GM18858 (cell line): ENCODE data around the gene TOMM6.

Experiments
- ATAC-seq: cut with Tn5 transposase; IDR thresholded peaks from one replicate; pipeline ENCODE4 v1.9.1; 2021; ENCODE audit not compliant: unreplicated experiment

The TOMM6 gene

DNA sequence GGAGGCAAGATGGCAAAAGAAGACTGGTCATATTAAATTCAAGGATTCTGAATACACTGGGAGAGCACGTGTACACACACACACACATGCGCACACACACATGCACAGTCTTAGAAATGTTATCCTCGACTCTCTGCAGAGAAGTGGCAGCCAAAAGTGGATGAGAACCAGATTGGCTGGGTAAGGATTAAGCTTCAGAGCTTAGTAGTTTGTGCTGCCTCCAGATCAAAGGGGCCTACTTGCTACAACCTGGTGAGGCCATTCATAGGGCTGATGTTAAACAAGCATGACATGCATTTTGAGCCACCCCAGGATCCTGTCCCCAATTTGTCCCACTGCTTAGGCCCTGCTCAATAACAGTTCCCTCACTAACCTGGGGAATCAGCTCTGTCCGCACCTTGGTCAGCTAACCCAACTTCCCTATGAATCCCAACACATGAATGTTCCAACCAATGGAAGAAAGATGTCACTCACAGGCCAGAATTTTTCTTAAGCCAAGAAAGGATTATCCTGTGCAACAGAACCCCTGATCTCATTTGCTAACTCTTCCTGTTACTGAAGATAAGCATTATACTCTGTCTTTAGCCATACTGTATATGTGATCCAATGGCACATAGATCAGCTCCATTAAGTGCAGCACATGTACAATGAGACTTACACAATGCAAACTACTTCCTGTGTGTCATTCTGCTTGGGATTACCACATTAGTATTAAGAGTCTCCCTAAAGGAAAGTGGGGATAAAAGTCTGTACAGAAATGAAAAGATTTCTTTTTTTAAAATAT, 31.0 kb downstream of the TOMM6 start:
- no peak for ATAC-seq

GRCh38 chr6:41821266-41821665, 33.8 kb downstream of the TOMM6 start:
- no peak for ATAC-seq

DNA sequence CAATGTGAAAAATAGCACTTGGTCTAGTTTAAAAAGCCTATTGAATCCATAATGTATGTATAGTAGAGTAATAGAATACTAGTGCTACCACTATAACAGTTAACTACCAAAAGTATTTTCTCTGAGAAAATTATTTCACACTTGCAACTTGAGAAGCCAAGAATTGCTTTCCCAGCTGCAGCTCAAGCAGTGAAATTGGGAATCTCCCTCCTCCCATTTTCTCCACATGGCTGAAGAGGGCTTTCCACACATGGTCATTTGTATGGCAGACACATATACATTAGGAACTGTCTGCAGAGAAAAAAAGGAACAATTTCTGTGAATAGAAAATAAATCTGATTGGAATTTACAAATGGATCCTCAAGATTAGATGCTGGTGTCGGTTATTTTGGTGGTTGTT, 34.5 kb downstream of the TOMM6 start:
- ATAC-seq = no peak

DNA sequence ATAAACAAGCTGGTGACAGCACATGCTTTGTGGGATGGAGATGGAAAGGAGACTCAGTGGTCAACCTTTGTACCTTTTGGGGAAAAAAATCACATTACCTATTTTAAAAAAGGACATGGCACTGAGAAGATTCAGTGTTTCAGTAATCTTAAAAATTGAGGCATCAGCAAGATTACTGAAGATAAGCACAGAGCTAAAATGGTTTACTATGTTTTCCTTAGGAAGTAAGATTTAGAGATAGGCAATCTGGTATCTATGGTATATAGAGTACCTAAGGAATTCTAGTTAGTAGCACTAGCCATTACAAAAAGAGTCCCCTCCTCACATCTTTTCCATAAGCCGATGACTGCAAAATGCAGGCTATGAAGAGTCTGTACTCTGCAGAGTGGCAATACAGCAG, 35.7 kb downstream of the TOMM6 start:
- ATAC-seq = no peak

DNA sequence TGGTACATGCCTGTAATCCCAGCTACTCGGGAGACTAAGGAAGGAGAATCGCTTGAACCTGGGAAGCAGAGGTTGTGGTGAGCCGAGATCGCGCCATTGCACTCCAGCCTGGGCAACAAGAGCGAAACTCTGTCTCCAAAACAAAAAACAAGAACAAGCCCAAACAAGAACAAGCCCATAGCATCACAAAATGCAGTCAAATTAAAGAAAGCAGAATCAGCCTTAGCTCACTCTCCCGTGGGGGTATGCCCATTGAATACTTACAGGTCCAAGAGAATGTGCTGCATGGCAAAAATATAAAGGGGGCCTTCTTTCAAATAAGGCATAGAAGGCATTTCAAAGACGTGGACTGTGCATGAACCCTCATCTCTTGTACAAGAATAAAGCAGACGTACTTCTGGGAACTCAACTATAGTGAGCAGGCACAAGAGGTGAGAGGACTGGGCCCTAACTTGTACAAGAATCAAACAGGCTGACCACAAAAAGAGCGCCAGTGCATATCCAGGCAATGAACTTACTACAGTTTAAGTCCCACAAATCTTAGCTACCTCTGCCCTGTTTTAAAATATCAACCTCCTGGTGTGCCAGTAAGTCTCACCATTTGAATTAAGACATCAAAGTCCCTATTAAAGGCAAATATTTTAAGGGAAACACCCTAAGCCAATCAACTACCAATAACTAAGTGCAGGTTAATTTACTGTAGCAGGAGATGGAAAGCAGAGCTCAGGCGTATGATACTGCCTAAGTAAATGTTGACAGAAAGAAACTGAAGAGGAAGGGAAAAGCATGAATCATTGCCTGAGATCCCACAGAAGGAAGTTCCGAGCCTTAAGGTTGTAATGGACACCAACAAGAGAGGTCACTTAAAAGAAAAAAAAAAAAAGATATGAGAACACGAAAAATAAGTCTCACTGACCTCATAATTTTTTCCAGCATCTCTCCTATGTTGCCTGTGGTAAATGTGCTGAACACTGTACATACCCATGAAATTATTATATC, 37.4 kb downstream of the TOMM6 start:
- ATAC-seq = no peak

DNA sequence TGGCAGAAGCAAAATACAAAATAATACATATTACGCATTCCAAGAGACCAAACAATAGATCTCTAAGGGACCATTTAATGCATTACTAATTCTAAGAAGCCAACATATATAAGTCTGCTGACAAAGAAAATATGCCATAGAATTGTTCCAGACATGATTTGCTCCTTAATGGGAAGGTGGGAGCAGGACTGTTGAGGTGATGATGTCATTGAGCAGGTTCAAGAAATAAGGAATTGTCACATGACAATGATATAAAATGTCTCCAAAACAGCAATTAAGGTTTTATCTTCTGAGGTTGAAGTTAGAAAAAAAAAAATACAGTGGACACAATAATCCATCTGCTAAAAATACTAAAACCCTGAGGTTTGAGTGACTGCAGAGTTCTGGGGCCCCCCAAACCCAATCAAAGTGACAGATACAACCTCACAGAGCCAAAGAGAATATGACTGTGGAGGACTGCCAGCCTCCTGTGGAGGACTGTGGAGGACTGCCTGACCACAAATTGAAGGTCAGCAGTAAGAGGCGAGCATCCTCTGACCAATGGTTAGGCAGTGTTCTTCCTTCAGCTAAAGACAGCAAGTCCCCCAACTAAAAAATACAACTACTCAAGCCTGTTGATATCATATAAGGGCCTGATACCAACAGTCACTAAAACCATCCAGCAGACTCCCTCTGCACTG, 39.0 kb downstream of the TOMM6 start:
- ATAC-seq = no peak

DNA sequence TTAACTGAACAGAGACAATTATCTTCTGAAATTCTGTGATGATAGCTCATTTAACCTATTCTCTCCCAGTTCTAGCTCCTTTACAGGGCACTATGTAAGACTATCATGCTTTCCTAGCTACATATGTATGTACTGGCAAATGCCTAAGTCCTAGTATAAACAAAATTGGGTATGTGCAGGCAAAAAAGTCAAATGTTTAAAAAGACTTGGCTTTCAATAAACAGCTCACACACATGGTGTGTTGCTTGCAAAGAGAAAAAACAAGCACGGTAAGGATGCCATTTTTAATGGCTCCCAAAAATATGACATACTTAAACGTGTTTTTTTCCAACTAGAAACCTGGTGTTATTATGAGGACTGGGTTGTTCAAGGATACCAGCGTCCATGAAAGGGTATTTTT, 44.8 kb downstream of the TOMM6 start:
- no peak for ATAC-seq

DNA sequence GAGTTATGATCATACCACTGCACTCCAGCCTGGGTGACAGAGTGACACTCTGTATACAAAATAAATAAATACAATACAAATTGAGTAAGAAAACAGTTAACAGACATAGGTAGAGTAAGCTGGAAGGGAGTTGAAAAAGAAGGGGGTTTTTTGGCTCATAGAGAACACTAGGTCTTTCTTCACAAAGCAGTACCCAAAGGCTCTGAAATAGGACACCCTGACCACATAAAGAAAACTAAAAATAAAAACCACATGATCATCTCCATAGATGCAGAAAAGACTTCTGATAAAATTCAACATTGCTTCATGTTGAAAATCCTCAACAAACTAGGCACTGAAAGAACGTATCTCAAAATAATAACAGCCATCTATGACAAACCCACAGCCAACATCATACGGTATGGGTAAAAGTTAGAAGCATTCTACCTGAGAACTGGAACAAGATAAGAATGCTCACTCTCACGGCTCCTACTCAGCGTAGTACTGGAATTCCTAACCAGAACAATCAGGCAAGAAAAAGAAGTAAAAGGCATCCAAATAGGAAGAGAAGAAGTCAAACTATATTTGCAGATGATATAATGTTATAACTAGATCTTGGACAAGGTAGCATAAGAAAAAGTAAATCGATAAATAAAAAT, 48.6 kb downstream of the TOMM6 start:
- ATAC-seq = no peak

DNA sequence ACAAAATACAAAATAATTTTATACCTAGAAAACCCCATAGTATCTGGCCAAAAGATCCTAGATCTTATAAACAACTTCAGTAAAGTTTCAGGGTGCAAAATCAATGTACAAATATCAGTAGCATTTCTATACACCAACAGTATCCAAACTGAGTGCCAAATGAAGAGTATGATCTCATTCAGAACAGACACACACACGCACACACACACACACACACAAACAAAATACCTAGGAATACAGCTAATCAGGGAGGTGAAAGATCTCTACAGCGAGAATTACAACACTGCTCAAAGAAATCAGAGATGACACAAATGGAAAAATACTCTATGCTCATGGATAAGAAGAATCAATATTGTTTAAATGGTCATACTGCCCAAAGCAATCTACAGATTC, 49.2 kb downstream of the TOMM6 start:
- no peak for ATAC-seq
